DMS79 (cell line): ENCODE data around the gene TEX9.
"Not testable (repeated sequence)": the region's sequence is repeated elsewhere in the genome, so short reads cannot be mapped to it uniquely, and the experiment has no call there.

Experiments
- DNase-seq: peaks from one replicate; lab custom pipeline; 2025; lab: John Stamatoyannopoulos, UW

Gene TEX9

GRCh38 chr15:56365075-56365711 is at the start of gene TEX9:
TEX9 (plus strand) TSS chr15:56365426; CDS start chr15:56365451, 25 bp downstream.
- DNase-seq, result peak; percentile 4

GRCh38 chr15:56316561-56316960 is 48.7 kb upstream of the TEX9 start:
- not testable (repeated sequence) for DNase-seq

- DNase-seq, result no peak
Measured at GRCh38 chr15:56320316-56320715, 44.9 kb upstream of the TEX9 start.

- DNase-seq, result no peak
Measured at GRCh38 chr15:56320861-56321260, 44.4 kb upstream of the TEX9 start.

GRCh38 chr15:56322444-56322843 is 42.8 kb upstream of the TEX9 start:
- DNase-seq, result no peak

GRCh38 chr15:56323435-56323834 is 41.8 kb upstream of the TEX9 start:
- no peak for DNase-seq

- DNase-seq, result no peak
Measured at GRCh38 chr15:56325186-56325585, 40.0 kb upstream of the TEX9 start.

- no peak for DNase-seq
Measured at GRCh38 chr15:56327721-56328502, 37.3 kb upstream of the TEX9 start.

GRCh38 chr15:56337084-56337725 is 28.0 kb upstream of the TEX9 start:
- DNase-seq, result no peak

- no peak for DNase-seq
Measured at GRCh38 chr15:56339594-56339993, 25.6 kb upstream of the TEX9 start.

GRCh38 chr15:56341201-56341600 is 24.0 kb upstream of the TEX9 start:
- DNase-seq, result no peak

GRCh38 chr15:56342653-56343052 is 22.6 kb upstream of the TEX9 start:
- no peak for DNase-seq

GRCh38 chr15:56343879-56344278 is 21.3 kb upstream of the TEX9 start:
- no peak for DNase-seq

- no peak for DNase-seq
Measured at GRCh38 chr15:56344336-56344735, 20.9 kb upstream of the TEX9 start.

GRCh38 chr15:56346414-56346813 is 18.8 kb upstream of the TEX9 start:
- DNase-seq, result no peak

GRCh38 chr15:56349554-56349953 is 15.7 kb upstream of the TEX9 start:
- DNase-seq, result no peak

- DNase-seq, result no peak
Measured at GRCh38 chr15:56351353-56351752, 13.9 kb upstream of the TEX9 start.

GRCh38 chr15:56351957-56352506 is 13.2 kb upstream of the TEX9 start:
- DNase-seq, result no peak

GRCh38 chr15:56353119-56353518 is 12.1 kb upstream of the TEX9 start:
- no peak for DNase-seq

GRCh38 chr15:56353740-56354139 is 11.5 kb upstream of the TEX9 start:
- no peak for DNase-seq

- no peak for DNase-seq
Measured at GRCh38 chr15:56356616-56357015, 8.6 kb upstream of the TEX9 start.

GRCh38 chr15:56358604-56359003 is 6.6 kb upstream of the TEX9 start:
- DNase-seq, result no peak

- no peak for DNase-seq
Measured at GRCh38 chr15:56361987-56362386, 3.2 kb upstream of the TEX9 start.
